Peyer's patch (tissue), 4 donors: ENCODE measurements around the gene SLC6A16.

Source experiments
- POLR2A ChIP-seq, 2 donors: fragments of 450-650 bp; IDR thresholded peaks; one replicate each; pipeline ENCODE4 v1.5.1; 2017; ENCODE audit warnings: antibody characterized with exemption in 2 of 2, mild to moderate bottlenecking in 2 of 2, moderate library complexity in 2 of 2
- TF ChIP-seq, protein P1 (sequence below), 6 experiments: fragments of 450-650 bp in 4 of 6; fragments of 200-600 bp in 2 of 6; sonication (generic) in 1 of 6; IDR thresholded peaks; one replicate each; pipeline ENCODE4 v1.5.1; 2017 to 2019; ENCODE audit warnings: antibody characterized with exemption in 6 of 6, mild to moderate bottlenecking in 3 of 6, moderate library complexity in 1 of 6

DNA sequence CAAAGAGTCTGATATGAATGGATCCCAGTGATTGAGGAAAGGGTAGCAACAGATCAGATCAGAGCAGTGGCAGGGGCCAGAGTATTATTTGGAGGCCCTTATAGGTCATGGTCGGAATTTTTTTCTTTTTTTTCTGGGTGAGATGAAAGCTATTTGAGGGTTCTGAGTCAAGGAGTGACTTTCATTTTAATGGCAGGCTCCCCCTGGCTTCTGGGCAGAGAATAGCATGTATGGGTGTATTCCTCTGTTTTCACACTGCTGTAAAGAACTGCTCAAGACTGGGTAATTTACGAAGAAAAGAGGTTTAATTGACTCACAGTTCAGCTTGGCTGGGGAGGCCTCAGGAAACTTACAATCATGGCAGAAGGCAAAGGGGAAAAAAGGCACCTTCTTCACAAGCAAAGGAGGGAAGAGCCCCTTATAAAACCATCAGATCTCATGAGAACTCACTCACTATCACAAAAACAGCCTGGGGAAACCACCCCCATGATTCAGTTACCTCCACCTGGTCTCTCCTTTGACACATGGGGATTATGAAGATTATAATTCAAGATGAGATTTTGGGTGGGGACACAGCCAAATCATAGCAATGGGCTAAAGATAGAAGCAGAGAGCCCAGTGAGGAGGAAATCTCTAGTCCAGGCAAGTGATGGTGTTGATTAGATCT is 3.0 kb upstream of the SLC6A16 start:
- TF ChIP-seq POLR2A (IDR thresholded peaks at IDR 0.05), result no peak
- TF ChIP-seq, protein P1, sequence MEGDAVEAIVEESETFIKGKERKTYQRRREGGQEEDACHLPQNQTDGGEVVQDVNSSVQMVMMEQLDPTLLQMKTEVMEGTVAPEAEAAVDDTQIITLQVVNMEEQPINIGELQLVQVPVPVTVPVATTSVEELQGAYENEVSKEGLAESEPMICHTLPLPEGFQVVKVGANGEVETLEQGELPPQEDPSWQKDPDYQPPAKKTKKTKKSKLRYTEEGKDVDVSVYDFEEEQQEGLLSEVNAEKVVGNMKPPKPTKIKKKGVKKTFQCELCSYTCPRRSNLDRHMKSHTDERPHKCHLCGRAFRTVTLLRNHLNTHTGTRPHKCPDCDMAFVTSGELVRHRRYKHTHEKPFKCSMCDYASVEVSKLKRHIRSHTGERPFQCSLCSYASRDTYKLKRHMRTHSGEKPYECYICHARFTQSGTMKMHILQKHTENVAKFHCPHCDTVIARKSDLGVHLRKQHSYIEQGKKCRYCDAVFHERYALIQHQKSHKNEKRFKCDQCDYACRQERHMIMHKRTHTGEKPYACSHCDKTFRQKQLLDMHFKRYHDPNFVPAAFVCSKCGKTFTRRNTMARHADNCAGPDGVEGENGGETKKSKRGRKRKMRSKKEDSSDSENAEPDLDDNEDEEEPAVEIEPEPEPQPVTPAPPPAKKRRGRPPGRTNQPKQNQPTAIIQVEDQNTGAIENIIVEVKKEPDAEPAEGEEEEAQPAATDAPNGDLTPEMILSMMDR (IDR thresholded peaks at IDR 0.05), result peak; percentile 10 to 73 (median 68)
